Measurements from ENCODE around the gene TSPAN5.

The TSPAN5 gene

GRCh38 chr4:98646422-98646821, 12.0 kb downstream of the TSPAN5 start:
- in situ Hi-C loops (cut with HindIII; ENCODE audit: low sequenced_read_pairs) = no loop called here

- in situ Hi-C loops (cut with HindIII; ENCODE audit: low sequenced_read_pairs) = no loop called here
Observed at GRCh38 chr4:98645527-98645926, 12.9 kb downstream of the TSPAN5 start.

GRCh38 chr4:98643755-98644154, 14.7 kb downstream of the TSPAN5 start:
- in situ Hi-C loops (cut with HindIII; ENCODE audit: low sequenced_read_pairs) = no loop called here

GRCh38 chr4:98642991-98643426, 15.4 kb downstream of the TSPAN5 start:
- in situ Hi-C loops (cut with HindIII; ENCODE audit: low sequenced_read_pairs) = no loop called here

GRCh38 chr4:98641906-98642668, 16.3 kb downstream of the TSPAN5 start:
- in situ Hi-C loops (cut with HindIII; ENCODE audit: low sequenced_read_pairs) = no loop called here

GRCh38 chr4:98641376-98641775, 17.0 kb downstream of the TSPAN5 start:
- in situ Hi-C loops (cut with HindIII; ENCODE audit: low sequenced_read_pairs) = no loop called here

- in situ Hi-C loops (cut with HindIII; ENCODE audit: low sequenced_read_pairs) = no loop called here
Observed at GRCh38 chr4:98639523-98639922, 18.9 kb downstream of the TSPAN5 start.

- in situ Hi-C loops (cut with HindIII; ENCODE audit: low sequenced_read_pairs) = no loop called here
Observed at GRCh38 chr4:98639108-98639507, 19.3 kb downstream of the TSPAN5 start.

- in situ Hi-C loops (cut with HindIII; ENCODE audit: low sequenced_read_pairs) = no loop called here
Observed at GRCh38 chr4:98638661-98639060, 19.8 kb downstream of the TSPAN5 start.

GRCh38 chr4:98634061-98634460, 24.4 kb downstream of the TSPAN5 start:
- in situ Hi-C loops (cut with HindIII; ENCODE audit: low sequenced_read_pairs) = no loop called here

- in situ Hi-C loops (cut with HindIII; ENCODE audit: low sequenced_read_pairs) = no loop called here
Observed at GRCh38 chr4:98633159-98633558, 25.3 kb downstream of the TSPAN5 start.

GRCh38 chr4:98632258-98632657, 26.2 kb downstream of the TSPAN5 start:
- in situ Hi-C loops (cut with HindIII; ENCODE audit: low sequenced_read_pairs) = no loop called here

- in situ Hi-C loops (cut with HindIII; ENCODE audit: low sequenced_read_pairs) = no loop called here
Observed at GRCh38 chr4:98631506-98631905, 26.9 kb downstream of the TSPAN5 start.

- in situ Hi-C loops (cut with HindIII; ENCODE audit: low sequenced_read_pairs) = no loop called here
Observed at GRCh38 chr4:98630737-98631454, 27.5 kb downstream of the TSPAN5 start.

- in situ Hi-C loops (cut with HindIII; ENCODE audit: low sequenced_read_pairs) = no loop called here
Observed at GRCh38 chr4:98627531-98628257, 30.7 kb downstream of the TSPAN5 start.

- in situ Hi-C loops (cut with HindIII; ENCODE audit: low sequenced_read_pairs) = no loop called here
Observed at GRCh38 chr4:98626350-98626749, 32.1 kb downstream of the TSPAN5 start.

GRCh38 chr4:98625920-98626319, 32.5 kb downstream of the TSPAN5 start:
- in situ Hi-C loops (cut with HindIII; ENCODE audit: low sequenced_read_pairs) = no loop called here

- in situ Hi-C loops (cut with HindIII; ENCODE audit: low sequenced_read_pairs) = no loop called here
Observed at GRCh38 chr4:98625399-98625798, 33.0 kb downstream of the TSPAN5 start.

- in situ Hi-C loops (cut with HindIII; ENCODE audit: low sequenced_read_pairs) = no loop called here
Observed at GRCh38 chr4:98624642-98625041, 33.8 kb downstream of the TSPAN5 start.

- in situ Hi-C loops (cut with HindIII; ENCODE audit: low sequenced_read_pairs) = no loop called here
Observed at GRCh38 chr4:98624144-98624543, 34.3 kb downstream of the TSPAN5 start.

GRCh38 chr4:98623126-98623802, 35.1 kb downstream of the TSPAN5 start:
- in situ Hi-C loops (cut with HindIII; ENCODE audit: low sequenced_read_pairs) = no loop called here

Data from DLD1 (cell line).